HepG2 (cell line): ENCODE data around the gene NABP2. TPM values are rescaled to one million over a fixed set of nuclear protein-coding genes. Genes with fewer than 3 reads are reported as not detected.
A peak's percentile ranks its signal among the peaks of the same experiment; 100 is the strongest.

Source experiments
- EEA1 ChIP-seq: sonication (generic); formaldehyde crosslinking; IDR thresholded peaks from 2 replicates; pipeline ENCODE4 v1.5.1; 2020; ENCODE audit warnings: mild to moderate bottlenecking, missing genetic modification reagents, borderline replicate concordance
- FOXO1 ChIP-seq: sonication (generic); formaldehyde crosslinking; IDR thresholded peaks from 2 replicates; pipeline ENCODE4 v1.4.0; 2020; ENCODE audit warnings: missing genetic modification reagents
- GLI4 ChIP-seq: sonication (generic); formaldehyde crosslinking; IDR thresholded peaks from 2 replicates; pipeline ENCODE4 v1.5.1; 2020; ENCODE audit warnings: missing genetic modification reagents, mild to moderate bottlenecking, moderate library complexity, borderline replicate concordance
- PRPF4 ChIP-seq: fragments of 200-400 bp; formaldehyde crosslinking; IDR thresholded peaks from 2 replicates; pipeline ENCODE4 v1.6.1; 2016; ENCODE audit warnings: low read length, low read depth; ENCODE audit not compliant: poor library complexity, severe bottlenecking
- SMARCC2 ChIP-seq: fragments of 450-650 bp; IDR thresholded peaks from 2 replicates; pipeline ENCODE4 v1.6.1; 2017; ENCODE audit warnings: antibody characterized with exemption, mild to moderate bottlenecking
- SRSF9 ChIP-seq: fragments of 200-400 bp; formaldehyde crosslinking; IDR thresholded peaks from 2 replicates; pipeline ENCODE4 v1.6.1; 2018; ENCODE audit warnings: borderline replicate concordance, mild to moderate bottlenecking, low read depth, low read length; ENCODE audit not compliant: insufficient read depth, poor library complexity, severe bottlenecking
- TBX3 ChIP-seq: fragments of 450-650 bp; IDR thresholded peaks from 2 replicates; pipeline ENCODE4 v1.6.1; 2017; ENCODE audit warnings: antibody characterized with exemption, mild to moderate bottlenecking, inconsistent platforms, borderline replicate concordance
- ZFP36 ChIP-seq: fragments of 150-350 bp; IDR thresholded peaks from 2 replicates; pipeline ENCODE4 v1.6.1; 2018; ENCODE audit warnings: borderline replicate concordance, low read length, low read depth; ENCODE audit not compliant: partially characterized antibody
- ZNF121 ChIP-seq: sonication (generic); formaldehyde crosslinking; IDR thresholded peaks from 2 replicates; pipeline ENCODE4 v1.5.0; 2020; ENCODE audit warnings: mild to moderate bottlenecking, missing genetic modification reagents
- ZNF20 ChIP-seq: sonication (generic); formaldehyde crosslinking; IDR thresholded peaks from 2 replicates; pipeline ENCODE4 v1.4.0; 2020; ENCODE audit warnings: mild to moderate bottlenecking, moderate library complexity, missing genetic modification reagents
- ZNF263 ChIP-seq: sonication (generic); formaldehyde crosslinking; IDR thresholded peaks from 2 replicates; pipeline ENCODE4 v1.4.0; 2020; ENCODE audit warnings: missing genetic modification reagents
- ZNF468 ChIP-seq: sonication (generic); formaldehyde crosslinking; IDR thresholded peaks from 2 replicates; pipeline ENCODE4 v1.8.0; 2022; ENCODE audit warnings: mild to moderate bottlenecking, moderate library complexity, missing genetic modification reagents
- ZNF546 ChIP-seq: sonication (generic); formaldehyde crosslinking; conservative IDR thresholded peaks from 2 replicates; pipeline ENCODE4 v1.8.1; 2023; ENCODE audit warnings: mild to moderate bottlenecking, missing genetic modification reagents
- ZNF563 ChIP-seq: sonication (generic); formaldehyde crosslinking; IDR thresholded peaks from 2 replicates; pipeline ENCODE4 v1.8.0; 2022; ENCODE audit warnings: mild to moderate bottlenecking, moderate library complexity, missing genetic modification reagents
- ZNF652 ChIP-seq: IDR thresholded peaks from 2 replicates; pipeline ENCODE4 v1.6.1; 2016; ENCODE audit warnings: low read depth, borderline replicate concordance
- ZNF776 ChIP-seq: sonication (generic); formaldehyde crosslinking; IDR thresholded peaks from 2 replicates; pipeline ENCODE4 v1.4.0; 2020; ENCODE audit warnings: mild to moderate bottlenecking, missing genetic modification reagents
- ZNF788 ChIP-seq: sonication (generic); formaldehyde crosslinking; IDR thresholded peaks from 2 replicates; pipeline ENCODE4 v1.5.0; 2020; ENCODE audit warnings: mild to moderate bottlenecking, missing genetic modification reagents, borderline replicate concordance
- ZNF850 ChIP-seq: sonication (generic); formaldehyde crosslinking; conservative IDR thresholded peaks from 2 replicates; pipeline ENCODE4 v1.9.0; 2021; ENCODE audit warnings: mild to moderate bottlenecking, missing genetic modification reagents
- polyA plus RNA-seq, 8 experiments: library from polyadenylated mRNA; depleted of rRNA in 3 of 8; stranded (reverse) in 7 of 8; unstranded in 1 of 8; fragments of >200 nt; fragmentation: Illumina TruSeq in 4 of 8; extraction: Trizol in 4 of 8; gene quantifications; 2 replicates each; pipeline versions ENCODE4 v1.2.1 to v1.2.3, GENCODE V29; 2011 to 2016; ENCODE audit warnings: low read depth in 4 of 8, missing spikeins in 1 of 8, mixed read lengths in 1 of 8; ENCODE audit not compliant: insufficient read depth in 1 of 8
- total RNA-seq, 5 experiments: library from RNA; depleted of rRNA; stranded (reverse); fragments of >200 nt; fragmentation: Illumina TruSeq; extraction: Trizol; gene quantifications; 2 replicates each; pipeline ENCODE4 v1.2.3, GENCODE V29; 2016; ENCODE audit warnings: low read depth in 1 of 5
- TF ChIP-seq, protein P1 (sequence below): sonication (generic); formaldehyde crosslinking; IDR thresholded peaks from 2 replicates; pipeline ENCODE4 v1.4.0; 2020; ENCODE audit warnings: missing genetic modification reagents, borderline replicate concordance
- TF ChIP-seq, protein P2 (sequence below): sonication (generic); formaldehyde crosslinking; IDR thresholded peaks from 2 replicates; pipeline ENCODE4 v1.4.0; 2020; ENCODE audit warnings: missing genetic modification reagents
- TF ChIP-seq, protein P3 (sequence below): fragments of 450-650 bp; IDR thresholded peaks from 2 replicates; pipeline ENCODE4 v1.6.1; 2017; ENCODE audit warnings: mild to moderate bottlenecking
- TF ChIP-seq, protein P4 (sequence below): sonication (generic); formaldehyde crosslinking; IDR thresholded peaks from 2 replicates; pipeline ENCODE4 v1.4.0; 2020; ENCODE audit warnings: missing genetic modification reagents

NABP2 gene
- total and polyA plus RNA-seq, 2 of the 13 experiments (the other 11 are each of a cell fraction or from before 2014, with no cell fraction given): 33.2 to 35.5 TPM

DNA sequence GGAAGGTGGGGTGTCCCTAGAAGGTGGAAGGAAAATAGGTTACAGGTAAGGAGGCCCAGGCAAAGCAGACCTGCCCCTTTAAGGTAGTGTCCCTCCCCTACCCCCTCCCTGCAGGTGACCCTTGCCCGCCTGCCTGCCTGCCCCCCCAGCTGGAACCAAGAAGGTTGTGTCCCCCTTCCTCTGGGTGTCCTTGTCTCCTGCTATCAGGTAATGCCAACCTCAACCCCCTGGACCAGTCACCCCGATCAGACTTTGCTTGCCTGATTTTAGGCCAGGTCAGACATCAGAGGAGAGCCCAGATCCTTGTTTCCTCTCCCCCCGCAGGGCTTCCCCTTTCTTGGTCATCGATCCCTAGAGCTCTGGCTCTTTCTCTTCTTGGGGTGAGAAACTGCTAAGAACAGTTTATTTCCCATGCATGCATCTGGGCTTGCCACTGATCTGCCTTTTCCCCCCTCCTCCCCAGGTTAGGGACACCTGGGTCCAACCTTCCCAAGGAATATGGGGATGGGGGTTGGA is 5.8 kb downstream of the NABP2 start, which contains the start of gene SLC39A5 (continued):
- TF ChIP-seq SRSF9 (no peak), ZNF776 (CRISPR knock-in tag) (no peak), ZNF563 (CRISPR knock-in tag) (no peak), ZNF121 (CRISPR knock-in tag) (no peak), GLI4 (CRISPR knock-in tag) (peak; percentile 47; the same call in 1 of the 2 replicates), ZNF546 (no peak), TBX3 (no peak), ZNF468 (CRISPR knock-in tag) (no peak), SMARCC2 (no peak), EEA1 (CRISPR knock-in tag) (no peak), ZNF263 (CRISPR knock-in tag) (no peak), ZFP36 (no peak), ZNF850 (CRISPR knock-in tag) (no peak), ZNF788 (CRISPR knock-in tag) (no peak), ZNF20 (no peak), ZNF652 (CRISPR knock-in tag) (no peak), FOXO1 (CRISPR knock-in tag) (no peak), PRPF4 (no peak)
- TF ChIP-seq, protein P1, sequence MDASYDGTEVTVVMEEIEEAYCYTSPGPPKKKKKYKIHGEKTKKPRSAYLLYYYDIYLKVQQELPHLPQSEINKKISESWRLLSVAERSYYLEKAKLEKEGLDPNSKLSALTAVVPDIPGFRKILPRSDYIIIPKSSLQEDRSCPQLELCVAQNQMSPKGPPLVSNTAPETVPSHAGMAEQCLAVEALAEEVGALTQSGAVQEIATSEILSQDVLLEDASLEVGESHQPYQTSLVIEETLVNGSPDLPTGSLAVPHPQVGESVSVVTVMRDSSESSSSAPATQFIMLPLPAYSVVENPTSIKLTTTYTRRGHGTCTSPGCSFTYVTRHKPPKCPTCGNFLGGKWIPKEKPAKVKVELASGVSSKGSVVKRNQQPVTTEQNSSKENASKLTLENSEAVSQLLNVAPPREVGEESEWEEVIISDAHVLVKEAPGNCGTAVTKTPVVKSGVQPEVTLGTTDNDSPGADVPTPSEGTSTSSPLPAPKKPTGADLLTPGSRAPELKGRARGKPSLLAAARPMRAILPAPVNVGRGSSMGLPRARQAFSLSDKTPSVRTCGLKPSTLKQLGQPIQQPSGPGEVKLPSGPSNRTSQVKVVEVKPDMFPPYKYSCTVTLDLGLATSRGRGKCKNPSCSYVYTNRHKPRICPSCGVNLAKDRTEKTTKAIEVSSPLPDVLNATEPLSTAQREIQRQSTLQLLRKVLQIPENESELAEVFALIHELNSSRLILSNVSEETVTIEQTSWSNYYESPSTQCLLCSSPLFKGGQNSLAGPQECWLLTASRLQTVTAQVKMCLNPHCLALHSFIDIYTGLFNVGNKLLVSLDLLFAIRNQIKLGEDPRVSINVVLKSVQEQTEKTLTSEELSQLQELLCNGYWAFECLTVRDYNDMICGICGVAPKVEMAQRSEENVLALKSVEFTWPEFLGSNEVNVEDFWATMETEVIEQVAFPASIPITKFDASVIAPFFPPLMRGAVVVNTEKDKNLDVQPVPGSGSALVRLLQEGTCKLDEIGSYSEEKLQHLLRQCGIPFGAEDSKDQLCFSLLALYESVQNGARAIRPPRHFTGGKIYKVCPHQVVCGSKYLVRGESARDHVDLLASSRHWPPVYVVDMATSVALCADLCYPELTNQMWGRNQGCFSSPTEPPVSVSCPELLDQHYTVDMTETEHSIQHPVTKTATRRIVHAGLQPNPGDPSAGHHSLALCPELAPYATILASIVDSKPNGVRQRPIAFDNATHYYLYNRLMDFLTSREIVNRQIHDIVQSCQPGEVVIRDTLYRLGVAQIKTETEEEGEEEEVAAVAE (CRISPR knock-in tag): no peak
- TF ChIP-seq, protein P2, sequence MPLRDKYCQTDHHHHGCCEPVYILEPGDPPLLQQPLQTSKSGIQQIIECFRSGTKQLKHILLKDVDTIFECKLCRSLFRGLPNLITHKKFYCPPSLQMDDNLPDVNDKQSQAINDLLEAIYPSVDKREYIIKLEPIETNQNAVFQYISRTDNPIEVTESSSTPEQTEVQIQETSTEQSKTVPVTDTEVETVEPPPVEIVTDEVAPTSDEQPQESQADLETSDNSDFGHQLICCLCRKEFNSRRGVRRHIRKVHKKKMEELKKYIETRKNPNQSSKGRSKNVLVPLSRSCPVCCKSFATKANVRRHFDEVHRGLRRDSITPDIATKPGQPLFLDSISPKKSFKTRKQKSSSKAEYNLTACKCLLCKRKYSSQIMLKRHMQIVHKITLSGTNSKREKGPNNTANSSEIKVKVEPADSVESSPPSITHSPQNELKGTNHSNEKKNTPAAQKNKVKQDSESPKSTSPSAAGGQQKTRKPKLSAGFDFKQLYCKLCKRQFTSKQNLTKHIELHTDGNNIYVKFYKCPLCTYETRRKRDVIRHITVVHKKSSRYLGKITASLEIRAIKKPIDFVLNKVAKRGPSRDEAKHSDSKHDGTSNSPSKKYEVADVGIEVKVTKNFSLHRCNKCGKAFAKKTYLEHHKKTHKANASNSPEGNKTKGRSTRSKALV (CRISPR knock-in tag): no peak
- TF ChIP-seq, protein P3, sequence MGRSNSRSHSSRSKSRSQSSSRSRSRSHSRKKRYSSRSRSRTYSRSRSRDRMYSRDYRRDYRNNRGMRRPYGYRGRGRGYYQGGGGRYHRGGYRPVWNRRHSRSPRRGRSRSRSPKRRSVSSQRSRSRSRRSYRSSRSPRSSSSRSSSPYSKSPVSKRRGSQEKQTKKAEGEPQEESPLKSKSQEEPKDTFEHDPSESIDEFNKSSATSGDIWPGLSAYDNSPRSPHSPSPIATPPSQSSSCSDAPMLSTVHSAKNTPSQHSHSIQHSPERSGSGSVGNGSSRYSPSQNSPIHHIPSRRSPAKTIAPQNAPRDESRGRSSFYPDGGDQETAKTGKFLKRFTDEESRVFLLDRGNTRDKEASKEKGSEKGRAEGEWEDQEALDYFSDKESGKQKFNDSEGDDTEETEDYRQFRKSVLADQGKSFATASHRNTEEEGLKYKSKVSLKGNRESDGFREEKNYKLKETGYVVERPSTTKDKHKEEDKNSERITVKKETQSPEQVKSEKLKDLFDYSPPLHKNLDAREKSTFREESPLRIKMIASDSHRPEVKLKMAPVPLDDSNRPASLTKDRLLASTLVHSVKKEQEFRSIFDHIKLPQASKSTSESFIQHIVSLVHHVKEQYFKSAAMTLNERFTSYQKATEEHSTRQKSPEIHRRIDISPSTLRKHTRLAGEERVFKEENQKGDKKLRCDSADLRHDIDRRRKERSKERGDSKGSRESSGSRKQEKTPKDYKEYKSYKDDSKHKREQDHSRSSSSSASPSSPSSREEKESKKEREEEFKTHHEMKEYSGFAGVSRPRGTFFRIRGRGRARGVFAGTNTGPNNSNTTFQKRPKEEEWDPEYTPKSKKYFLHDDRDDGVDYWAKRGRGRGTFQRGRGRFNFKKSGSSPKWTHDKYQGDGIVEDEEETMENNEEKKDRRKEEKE: no peak
- TF ChIP-seq, protein P4, sequence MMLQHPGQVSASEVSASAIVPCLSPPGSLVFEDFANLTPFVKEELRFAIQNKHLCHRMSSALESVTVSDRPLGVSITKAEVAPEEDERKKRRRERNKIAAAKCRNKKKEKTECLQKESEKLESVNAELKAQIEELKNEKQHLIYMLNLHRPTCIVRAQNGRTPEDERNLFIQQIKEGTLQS (CRISPR knock-in tag): no peak
